Epithelial cell of umbilical artery (primary cell): ENCODE results near the gene STXBP6. TPM values are rescaled to one million over a fixed set of nuclear protein-coding genes. Genes with fewer than 3 reads are reported as not detected.

ENCODE experiments used
- total RNA-seq: library from RNA; depleted of rRNA; stranded (reverse); fragments of >200 nt; gene quantifications from 2 replicates; pipeline ENCODE4 v1.2.3, GENCODE V29; 2014

STXBP6 gene
- not detected in 2 replicates for total RNA-seq

GRCh38 chr14:25049568-25050268, at the start of gene STXBP6:
STXBP6 (minus strand) TSS chr14:25050147; CDS start chr14:24974818, 75,329 bp downstream.

